PC-9 (cell line): Measurements from ENCODE around the gene ADGRB3. TPM values are rescaled to one million over a fixed set of nuclear protein-coding genes. Genes with fewer than 3 reads are reported as not detected.

Experiments used
- BruUV-seq: library from RNA; stranded (reverse); fragments of 400-500 nt; replicated peaks from 2 replicates; lab custom pipeline; 2021; lab: Mats Ljungman, UMichigan
- CTCF ChIA-PET: fragments of 300-600 bp; sonication (Branson Sonifier 250); formaldehyde crosslinking; loops from one replicate; lab custom pipeline; 2022; ENCODE audit warnings: antibody characterized with exemption; lab: Charles Lee
- POLR2A ChIA-PET: fragments of 300-600 bp; sonication (Branson Sonifier 250); formaldehyde crosslinking; loops from one replicate; lab custom pipeline; 2022; ENCODE audit warnings: antibody characterized with exemption; ENCODE audit not compliant: unreplicated experiment; lab: Charles Lee
- DNase-seq, 2 experiments: peaks; one replicate each; pipeline versions ENCODE4 v3.0.0 to v3.0.0-alpha.2; 2015 to 2022; ENCODE audit warnings: mixed read lengths in 1 of 2
- H2AFZ ChIP-seq: fragments of 200-600 bp; sonication (generic); 2 replicates; pipeline ENCODE4 v1.8.1; 2017; ENCODE audit warnings: antibody characterized with exemption
- H3F3A ChIP-seq: fragments of 200-600 bp; sonication (generic); 2 replicates; pipeline ENCODE4 v1.8.1; 2017; ENCODE audit warnings: antibody characterized with exemption, mild to moderate bottlenecking, low read depth; ENCODE audit not compliant: insufficient read depth
- H3K27ac ChIP-seq: fragments of 200-600 bp; sonication (generic); 2 replicates; pipeline ENCODE4 v1.6.1; 2016; ENCODE audit warnings: mixed run types
- H3K27me3 ChIP-seq: fragments of 200-600 bp; sonication (generic); 2 replicates; pipeline ENCODE4 v1.6.1; 2016; ENCODE audit warnings: low read depth, mixed run types; ENCODE audit not compliant: insufficient read depth
- H3K36me3 ChIP-seq: fragments of 200-600 bp; sonication (generic); 2 replicates; pipeline ENCODE4 v1.6.1; 2016; ENCODE audit warnings: low read depth, mixed run types
- H3K4me1 ChIP-seq: fragments of 200-600 bp; sonication (generic); replicated peaks from 2 replicates; pipeline ENCODE4 v1.6.1; 2016; ENCODE audit warnings: mixed run types; ENCODE audit not compliant: insufficient read depth
- H3K4me2 ChIP-seq: fragments of 200-600 bp; sonication (generic); 2 replicates; pipeline ENCODE4 v1.6.1; 2017; ENCODE audit warnings: mixed run types
- H3K4me3 ChIP-seq: fragments of 200-600 bp; sonication (generic); 2 replicates; pipeline ENCODE4 v1.6.1; 2016; ENCODE audit warnings: mixed run types
- H3K79me2 ChIP-seq: fragments of 200-600 bp; sonication (generic); 2 replicates; pipeline ENCODE4 v1.6.1; 2017; ENCODE audit warnings: low read depth, mixed run types
- H3K9me2 ChIP-seq: fragments of 200-600 bp; sonication (generic); 2 replicates; pipeline ENCODE4 v1.8.1; 2017; ENCODE audit warnings: mild to moderate bottlenecking; ENCODE audit not compliant: insufficient read depth
- H3K9me3 ChIP-seq: fragments of 200-600 bp; sonication (generic); 2 replicates; pipeline ENCODE4 v1.8.1; 2016; ENCODE audit warnings: low read depth; ENCODE audit not compliant: insufficient read depth
- H4K20me1 ChIP-seq: fragments of 200-600 bp; sonication (generic); 2 replicates; pipeline ENCODE4 v1.8.1; 2017; ENCODE audit not compliant: insufficient read depth
- CTCF ChIP-seq: fragments of 200-600 bp; sonication (generic); conservative IDR thresholded peaks from 2 replicates; pipeline ENCODE4 v1.6.1; 2017; ENCODE audit warnings: mixed run types, antibody characterized with exemption, mild to moderate bottlenecking, moderate library complexity
- EZH2 ChIP-seq: fragments of 200-600 bp; sonication (generic); IDR thresholded peaks from 2 replicates; pipeline ENCODE4 v1.8.0; 2017; ENCODE audit warnings: antibody characterized with exemption, low read depth
- intact Hi-C: fragments of 100-400 bp; cut with micrococcal nuclease; formaldehyde crosslinking; loops from one replicate; pipeline ENCODE4 v1.10.0; 2022; ENCODE audit not compliant: unreplicated experiment
- total RNA-seq: library from RNA; stranded (reverse); gene quantifications from 2 replicates; pipeline ENCODE4 v1.2.3, GENCODE V29; 2021

Gene ADGRB3
- total RNA-seq, 1 experiment from 2014 or later: not detected

GRCh38 chr6:68941345-68941744, 306.3 kb downstream of the ADGRB3 start:
- no peak overlapping the region for H3K4me3 ChIP-seq
- H4K20me1 ChIP-seq: no peaks in the 10 kb centered on the region
- intact Hi-C loops: no loop called here
- H3K36me3 ChIP-seq: no peaks in the 10 kb centered on the region
- no TSS peak for BruUV-seq
- H3K9me2 ChIP-seq: no peaks in the 10 kb centered on the region
- POLR2A ChIA-PET: no interaction called here
- no peaks in the 10 kb centered on the region for H3F3A ChIP-seq
- DNase-seq: no peak
- H2AFZ ChIP-seq: no peak overlapping the region
- H3K9me3 ChIP-seq: no peaks in the 10 kb centered on the region
- no peak overlapping the region for H3K4me2 ChIP-seq
- TF ChIP-seq EZH2 (no peak), CTCF (no peak)
- no peak overlapping the region for H3K27ac ChIP-seq
- no peaks in the 10 kb centered on the region for H3K79me2 ChIP-seq
- no peaks in the 10 kb centered on the region for H3K27me3 ChIP-seq
- no peaks in the 10 kb centered on the region for H3K4me1 ChIP-seq
- CTCF ChIA-PET: no interaction called here

- ChIA-PET CTCF (no interaction called here), POLR2A (no interaction called here)
- DNase-seq: no peak
- TF ChIP-seq CTCF (no peak), EZH2 (no peak)
- no peaks in the 10 kb centered on the region for H3K36me3 ChIP-seq
- no peak overlapping the region for H2AFZ ChIP-seq
- no peaks in the 10 kb centered on the region for H4K20me1 ChIP-seq
- H3K9me2 ChIP-seq: no peaks in the 10 kb centered on the region
- intact Hi-C loops: no loop called here
- no peak overlapping the region for H3K27ac ChIP-seq
- no peak overlapping the region for H3K4me3 ChIP-seq
- H3K4me1 ChIP-seq: no peaks in the 10 kb centered on the region
- H3K4me2 ChIP-seq: no peak overlapping the region
- H3K27me3 ChIP-seq: no peaks in the 10 kb centered on the region
- BruUV-seq: no TSS peak
- H3K9me3 ChIP-seq: no peaks in the 10 kb centered on the region
- no peaks in the 10 kb centered on the region for H3K79me2 ChIP-seq
- H3F3A ChIP-seq: no peaks in the 10 kb centered on the region
Observed at GRCh38 chr6:68947721-68948120, 312.6 kb downstream of the ADGRB3 start.

- Histone ChIP-seq H4K20me1 (no peaks in the 10 kb centered on the region), H3K4me1 (no peaks in the 10 kb centered on the region), H3F3A (no peaks in the 10 kb centered on the region), H3K9me2 (no peaks in the 10 kb centered on the region), H3K27me3 (no peaks in the 10 kb centered on the region), H2AFZ (peak overlapping the region; percentile 63), H3K27ac (no peak overlapping the region), H3K9me3 (no peaks in the 10 kb centered on the region), H3K79me2 (no peaks in the 10 kb centered on the region), H3K4me2 (no peak overlapping the region), H3K4me3 (no peak overlapping the region), H3K36me3 (no peaks in the 10 kb centered on the region)
- ChIA-PET CTCF (no interaction called here), POLR2A (no interaction called here)
- BruUV-seq: no TSS peak
- no peak for TF ChIP-seq CTCF
- TF ChIP-seq EZH2: no peak
- no peak for DNase-seq
- intact Hi-C loops: no loop called here
Observed at GRCh38 chr6:68951270-68951669, 316.2 kb downstream of the ADGRB3 start.
